HepG2 (cell line): ENCODE data around the gene ELAVL3. TPM values are rescaled to one million over a fixed set of nuclear protein-coding genes. Genes with fewer than 3 reads are reported as not detected.

Source experiments
- HNRNPUL1 ChIP-seq: fragments of 200-400 bp; formaldehyde crosslinking; IDR thresholded peaks from 2 replicates; pipeline ENCODE4 v1.6.1; 2017; ENCODE audit warnings: low read depth, mild to moderate bottlenecking, low read length, moderate library complexity
- KAT7 ChIP-seq: IDR thresholded peaks from 2 replicates; pipeline ENCODE4 v1.6.1; 2018; ENCODE audit warnings: borderline replicate concordance, missing compliant biosample characterization
- MLX ChIP-seq: IDR thresholded peaks from 2 replicates; pipeline ENCODE4 v1.6.1; 2016
- MTERF4 ChIP-seq: sonication (generic); formaldehyde crosslinking; IDR thresholded peaks from 2 replicates; pipeline ENCODE4 v1.8.0; 2023; ENCODE audit warnings: mild to moderate bottlenecking, missing genetic modification reagents
- PAF1 ChIP-seq: IDR thresholded peaks from 2 replicates; pipeline ENCODE4 v1.6.1; 2016; ENCODE audit warnings: missing genetic modification reagents, missing compliant biosample characterization
- PRDM15 ChIP-seq: sonication (generic); formaldehyde crosslinking; IDR thresholded peaks from 2 replicates; pipeline ENCODE4 v1.4.0; 2020; ENCODE audit warnings: missing genetic modification reagents
- SRSF1 ChIP-seq: fragments of 200-400 bp; formaldehyde crosslinking; optimal IDR thresholded peaks from 2 replicates; pipeline ENCODE3; 2017; ENCODE audit warnings: mild to moderate bottlenecking, low read depth, low read length, moderate library complexity
- STAT5B ChIP-seq: sonication (generic); formaldehyde crosslinking; IDR thresholded peaks from 2 replicates; pipeline ENCODE4 v1.4.0; 2020; ENCODE audit warnings: missing genetic modification reagents
- ZBTB25 ChIP-seq: IDR thresholded peaks from 2 replicates; pipeline ENCODE4 v1.6.1; 2018; ENCODE audit warnings: missing genetic modification reagents
- ZBTB26 ChIP-seq: IDR thresholded peaks from 2 replicates; pipeline ENCODE4 v1.6.1; 2016; ENCODE audit warnings: missing compliant biosample characterization, missing genetic modification reagents, borderline replicate concordance
- ZFP37 ChIP-seq: sonication (generic); formaldehyde crosslinking; IDR thresholded peaks from 2 replicates; pipeline ENCODE4 v1.4.0; 2020; ENCODE audit warnings: missing genetic modification reagents, borderline replicate concordance
- ZNF142 ChIP-seq: sonication (generic); formaldehyde crosslinking; IDR thresholded peaks from 2 replicates; pipeline ENCODE4 v1.4.0; 2020; ENCODE audit warnings: missing genetic modification reagents
- ZNF253 ChIP-seq: sonication (generic); formaldehyde crosslinking; IDR thresholded peaks from 2 replicates; pipeline ENCODE4 v1.8.0; 2022; ENCODE audit warnings: mild to moderate bottlenecking, missing genetic modification reagents, borderline replicate concordance
- ZNF891 ChIP-seq: sonication (generic); formaldehyde crosslinking; IDR thresholded peaks from 2 replicates; pipeline ENCODE4 v1.5.0; 2020; ENCODE audit warnings: mild to moderate bottlenecking, missing genetic modification reagents
- polyA plus RNA-seq, 8 experiments: library from polyadenylated mRNA; depleted of rRNA in 3 of 8; stranded (reverse) in 7 of 8; unstranded in 1 of 8; fragments of >200 nt; fragmentation: Illumina TruSeq in 4 of 8; extraction: Trizol in 4 of 8; gene quantifications; 2 replicates each; pipeline versions ENCODE4 v1.2.1 to v1.2.3, GENCODE V29; 2011 to 2016; ENCODE audit warnings: low read depth in 4 of 8, missing spikeins in 1 of 8, mixed read lengths in 1 of 8; ENCODE audit not compliant: insufficient read depth in 1 of 8
- total RNA-seq, 5 experiments: library from RNA; depleted of rRNA; stranded (reverse); fragments of >200 nt; fragmentation: Illumina TruSeq; extraction: Trizol; gene quantifications; 2 replicates each; pipeline ENCODE4 v1.2.3, GENCODE V29; 2016; ENCODE audit warnings: low read depth in 1 of 5

The ELAVL3 gene
- total and polyA plus RNA-seq, 2 of the 13 experiments (the other 11 are each of a cell fraction or from before 2014, with no cell fraction given) = 0.03 TPM; not detected in 1

GRCh38 chr19:11505032-11505503 lies 24.2 kb upstream of the ELAVL3 start (continued):
- TF ChIP-seq HNRNPUL1 (no peak), SRSF1 (peak; percentile 19), ZFP37 (no peak), ZNF891 (no peak), PAF1 (CRISPR knock-in tag) (no peak), ZNF142 (CRISPR knock-in tag) (no peak), KAT7 (peak; percentile 58; the same call in 1 of the 2 replicates), ZNF253 (CRISPR knock-in tag) (no peak), MTERF4 (CRISPR knock-in tag) (0 out of 2 replicates have a peak, but pooled peaks have one; percentile 10), PRDM15 (peak; percentile 88), MLX (CRISPR knock-in tag) (no peak), ZBTB25 (CRISPR knock-in tag) (no peak), ZBTB26 (CRISPR knock-in tag) (no peak), STAT5B (no peak)
